Stimulated activated effector memory CD8-positive, alpha-beta T cell treated with anti-CD3 and anti-CD28 coated beads, Interleukin-12 subunit alpha, Interleukin-12 subunit beta, amount 100 ng/mL, for 72 hours (primary cell): ENCODE data around the gene TRPM4.
"Not testable (repeated sequence)": the region's sequence is repeated elsewhere in the genome, so short reads cannot be mapped to it uniquely, and the experiment has no call there.

ENCODE experiments used
- ATAC-seq: fragments of 150-1000 bp; cut with Tn5 transposase; 2 replicates; pipeline ENCODE4 v1.10.0; 2021
- DNase-seq, 2 donors: peaks; one replicate each; pipeline ENCODE4 v3.0.0; 2021 to 2022; ENCODE audit warnings: low spot score in 2 of 2
- H3K27ac Mint-ChIP-seq: one replicate; pipeline ENCODE4 v1.8.0; 2022; ENCODE audit warnings: mild to moderate bottlenecking, mixed read lengths
- H3K36me3 Mint-ChIP-seq: one replicate; pipeline ENCODE4 v1.8.0; 2022; ENCODE audit warnings: mild to moderate bottlenecking, mixed read lengths
- H3K4me1 Mint-ChIP-seq: one replicate; pipeline ENCODE4 v1.8.0; 2022; ENCODE audit warnings: mixed read lengths
- H3K4me3 Mint-ChIP-seq: one replicate; pipeline ENCODE4 v1.8.0; 2022; ENCODE audit warnings: mild to moderate bottlenecking, mixed read lengths
- H3K9me3 Mint-ChIP-seq: one replicate; pipeline ENCODE4 v1.8.0; 2022; ENCODE audit warnings: mixed read lengths

Gene TRPM4

DNA sequence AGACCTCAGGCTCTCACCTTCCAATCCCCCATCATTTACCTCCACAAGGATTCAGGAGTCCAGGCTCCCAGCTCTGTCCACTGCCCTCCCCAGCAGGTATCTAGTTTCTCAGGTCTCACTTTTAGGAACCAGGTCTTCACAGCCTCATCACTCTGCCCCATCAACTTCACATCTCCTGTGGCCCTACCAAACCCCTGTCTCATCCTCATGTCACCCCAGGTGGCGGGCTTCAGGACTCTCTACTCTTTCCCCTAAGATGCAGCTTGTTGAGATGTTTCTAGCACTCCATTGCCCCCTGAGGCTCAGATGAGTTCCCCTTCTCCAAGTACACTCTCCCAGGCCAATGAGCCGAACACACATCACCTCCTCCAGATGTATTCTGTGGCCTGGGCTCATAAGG lies 36.7 kb upstream of the TRPM4 start:
- H3K27ac Mint-ChIP-seq = peak overlapping the region; percentile 32
- H3K4me1 Mint-ChIP-seq = peaks cover 37% of the 10 kb centered on the region
- ATAC-seq (no peak), DNase-seq (no peak)
- H3K36me3 Mint-ChIP-seq = no peaks in the 10 kb centered on the region
- no peaks in the 10 kb centered on the region for H3K9me3 Mint-ChIP-seq
- H3K4me3 Mint-ChIP-seq = peak overlapping the region; percentile 85

DNA sequence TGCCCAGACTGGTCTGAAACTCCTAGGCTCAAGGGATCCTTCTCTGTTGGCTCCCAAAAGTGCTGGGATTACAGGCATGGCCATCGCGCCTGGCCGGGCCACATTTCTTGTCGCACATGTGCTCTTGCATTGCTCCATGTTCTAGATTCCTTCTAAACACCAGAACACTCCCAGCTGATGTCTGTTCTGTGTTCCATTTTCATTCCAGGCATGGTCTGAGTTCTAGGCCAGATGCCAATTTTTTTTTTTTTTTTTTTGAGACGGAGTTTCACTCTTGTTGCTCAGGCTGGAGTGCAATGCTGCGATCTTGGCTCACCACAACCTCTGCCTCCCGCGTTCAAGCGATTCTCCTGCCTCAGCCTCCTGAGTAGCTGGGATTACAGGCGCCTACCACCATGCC lies 35.8 kb upstream of the TRPM4 start:
- not testable (repeated sequence) for H3K36me3 Mint-ChIP-seq, DNase-seq, H3K27ac Mint-ChIP-seq, ATAC-seq, H3K4me3 Mint-ChIP-seq, H3K9me3 Mint-ChIP-seq
- H3K4me1 Mint-ChIP-seq = peaks cover 28% of the 10 kb centered on the region

DNA sequence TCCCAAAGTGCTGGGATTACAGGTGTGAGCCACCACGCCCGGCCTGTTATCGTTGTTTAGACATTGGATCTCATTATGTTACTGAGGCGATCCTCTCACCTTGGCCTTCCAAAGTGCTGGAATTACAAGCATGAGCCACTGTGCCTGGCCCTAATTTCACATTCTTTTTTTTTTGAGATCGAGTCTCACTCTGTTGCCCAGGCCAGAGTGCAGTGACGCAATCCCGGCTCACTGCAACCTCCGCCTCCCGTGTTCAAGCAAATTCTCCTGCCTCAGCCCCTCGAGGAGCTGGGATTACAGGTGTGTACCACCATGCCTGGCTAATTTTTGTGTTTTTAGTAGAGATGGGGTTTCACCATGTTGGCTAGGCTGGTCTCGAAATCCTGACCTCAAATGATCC lies 34.3 kb upstream of the TRPM4 start:
- not testable (repeated sequence) for H3K27ac Mint-ChIP-seq, H3K9me3 Mint-ChIP-seq, ATAC-seq, H3K4me3 Mint-ChIP-seq, DNase-seq, H3K36me3 Mint-ChIP-seq
- H3K4me1 Mint-ChIP-seq = peaks cover 21% of the 10 kb centered on the region

DNA sequence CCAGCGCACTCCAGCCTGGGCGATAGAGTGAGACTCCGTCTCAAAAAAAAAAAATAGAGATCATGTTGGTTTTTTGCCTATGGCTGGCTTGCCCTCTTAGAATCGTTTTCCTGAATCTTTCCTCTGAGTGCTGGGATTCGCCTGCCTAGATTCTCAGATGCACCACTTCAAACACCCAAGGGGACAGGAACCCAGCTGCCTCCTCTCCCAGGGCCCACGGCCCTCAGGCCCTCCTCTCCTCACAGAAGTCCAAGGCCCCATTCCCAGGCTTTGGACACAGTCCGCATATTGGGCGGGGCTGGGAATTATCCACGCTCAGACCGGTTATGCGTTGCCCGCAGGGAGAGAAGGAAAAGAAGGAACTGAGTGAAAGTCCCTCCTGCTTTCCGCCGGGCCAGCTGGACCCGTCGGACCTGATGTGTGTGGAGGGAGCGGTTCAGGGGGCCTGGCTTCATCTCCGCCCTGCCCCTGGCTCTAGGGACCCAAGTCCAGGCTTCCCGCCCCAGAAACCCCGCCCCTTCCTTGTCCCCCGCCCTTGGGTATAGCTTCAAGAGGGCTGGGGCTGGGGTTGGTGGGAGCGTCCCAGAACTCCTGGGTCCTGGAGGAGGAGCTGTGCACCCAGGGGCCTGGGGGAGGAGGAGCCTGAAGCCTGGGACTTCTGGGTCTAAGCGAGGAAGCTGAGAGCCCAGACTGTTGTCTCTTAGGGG lies 32.4 kb upstream of the TRPM4 start:
- Mint-ChIP-seq H3K4me3 (no peak overlapping the region), H3K9me3 (no peaks in the 10 kb centered on the region), H3K27ac (no peak overlapping the region), H3K4me1 (peaks cover 27% of the 10 kb centered on the region), H3K36me3 (peaks cover 6% of the 10 kb centered on the region)
- ATAC-seq (no peak), DNase-seq (no peak)

DNA sequence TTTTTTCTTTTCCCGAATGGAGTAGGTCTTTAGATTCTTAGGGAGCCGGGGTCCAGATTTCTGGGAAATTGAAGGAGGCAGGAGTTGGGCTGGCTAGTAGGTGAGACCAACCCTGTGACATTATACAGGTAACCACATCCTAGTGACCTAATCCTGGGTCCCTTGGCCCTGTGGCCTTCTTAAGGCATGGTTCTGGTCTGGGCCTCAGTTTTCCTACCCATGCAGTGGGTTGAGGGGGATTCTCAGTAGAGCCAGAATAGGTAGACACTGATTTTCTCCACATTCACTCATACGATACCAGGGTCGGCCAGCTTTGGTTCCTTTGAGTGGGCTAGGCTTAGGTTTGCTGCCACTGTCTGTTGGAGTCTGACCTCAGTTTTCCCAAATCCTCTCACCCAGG lies 31.0 kb upstream of the TRPM4 start:
- Mint-ChIP-seq H3K27ac (no peak overlapping the region), H3K4me3 (peak overlapping the region; percentile 71), H3K4me1 (peaks cover 17% of the 10 kb centered on the region), H3K36me3 (peaks cover 6% of the 10 kb centered on the region), H3K9me3 (no peaks in the 10 kb centered on the region)
- no peak for ATAC-seq
- no peak for DNase-seq

DNA sequence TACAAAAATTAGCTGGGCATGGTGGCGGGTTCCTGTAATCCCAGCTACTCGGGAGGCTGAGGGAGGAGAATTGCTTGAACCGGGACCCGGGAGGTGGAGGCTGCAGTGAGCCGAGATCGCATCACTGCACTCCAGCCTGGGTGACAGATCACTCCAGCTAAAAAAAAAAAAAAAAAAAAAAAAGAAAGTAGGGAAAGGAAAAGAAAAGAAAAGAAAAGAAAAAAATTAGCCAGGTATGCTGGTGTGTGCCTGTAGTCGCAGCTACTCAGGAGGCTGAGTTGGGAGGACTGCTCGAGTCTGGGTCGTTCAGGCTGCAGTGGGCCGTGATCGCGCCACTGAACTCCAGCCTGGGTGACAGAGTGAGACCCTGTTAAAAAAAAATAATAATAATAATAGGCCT lies 30.4 kb upstream of the TRPM4 start:
- H3K9me3 Mint-ChIP-seq, ATAC-seq, H3K27ac Mint-ChIP-seq, DNase-seq, H3K36me3 Mint-ChIP-seq: not testable (repeated sequence)
- peak overlapping the region; percentile 71 for H3K4me3 Mint-ChIP-seq
- peaks cover 17% of the 10 kb centered on the region for H3K4me1 Mint-ChIP-seq

DNA sequence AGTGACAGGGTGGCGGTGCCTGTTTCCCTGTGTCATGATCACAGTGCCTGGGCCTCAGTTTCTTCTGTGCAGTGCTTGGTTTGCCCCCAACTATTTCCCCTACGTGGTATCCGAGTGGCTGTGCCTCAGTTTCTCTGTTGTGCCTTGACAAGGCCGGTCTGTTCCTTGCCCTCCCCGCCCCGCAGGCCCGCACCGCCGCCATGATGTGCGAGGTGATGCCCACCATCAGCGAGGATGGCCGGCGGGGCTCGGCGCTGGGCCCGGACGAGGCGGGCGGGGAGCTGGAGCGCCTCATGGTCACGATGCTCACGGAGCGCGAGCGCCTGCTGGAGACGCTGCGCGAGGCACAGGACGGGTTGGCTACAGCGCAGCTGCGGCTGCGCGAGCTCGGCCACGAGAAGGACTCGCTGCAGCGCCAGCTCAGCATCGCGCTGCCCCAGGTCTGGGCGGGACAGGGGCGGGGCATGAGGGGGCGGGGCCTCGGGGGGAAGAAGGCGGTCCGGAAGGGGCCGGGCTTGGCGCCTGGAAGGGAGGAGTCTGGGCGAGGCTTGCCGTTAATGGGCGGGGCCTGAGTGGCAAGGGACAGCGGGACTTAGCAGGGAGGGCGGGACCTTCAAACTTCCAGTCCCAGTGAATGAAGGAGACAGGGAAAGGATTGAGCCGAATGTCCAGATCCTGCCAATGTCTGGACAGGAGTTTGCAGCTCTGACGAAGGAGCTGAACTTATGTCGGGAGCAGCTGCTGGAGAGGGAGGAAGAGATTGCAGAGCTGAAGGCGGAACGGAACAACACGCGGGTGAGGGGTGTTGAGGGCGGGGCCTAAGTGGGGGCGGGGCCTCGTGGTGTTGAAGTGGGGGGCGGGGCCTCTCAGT lies 29.7 kb upstream of the TRPM4 start:
- Mint-ChIP-seq H3K36me3 (peaks cover 6% of the 10 kb centered on the region), H3K27ac (peak overlapping the region; percentile 22), H3K9me3 (no peaks in the 10 kb centered on the region), H3K4me1 (peaks cover 22% of the 10 kb centered on the region), H3K4me3 (peak overlapping the region; percentile 71)
- DNase-seq (peak; percentile 89 to 98), ATAC-seq (peak; percentile 97)

DNA sequence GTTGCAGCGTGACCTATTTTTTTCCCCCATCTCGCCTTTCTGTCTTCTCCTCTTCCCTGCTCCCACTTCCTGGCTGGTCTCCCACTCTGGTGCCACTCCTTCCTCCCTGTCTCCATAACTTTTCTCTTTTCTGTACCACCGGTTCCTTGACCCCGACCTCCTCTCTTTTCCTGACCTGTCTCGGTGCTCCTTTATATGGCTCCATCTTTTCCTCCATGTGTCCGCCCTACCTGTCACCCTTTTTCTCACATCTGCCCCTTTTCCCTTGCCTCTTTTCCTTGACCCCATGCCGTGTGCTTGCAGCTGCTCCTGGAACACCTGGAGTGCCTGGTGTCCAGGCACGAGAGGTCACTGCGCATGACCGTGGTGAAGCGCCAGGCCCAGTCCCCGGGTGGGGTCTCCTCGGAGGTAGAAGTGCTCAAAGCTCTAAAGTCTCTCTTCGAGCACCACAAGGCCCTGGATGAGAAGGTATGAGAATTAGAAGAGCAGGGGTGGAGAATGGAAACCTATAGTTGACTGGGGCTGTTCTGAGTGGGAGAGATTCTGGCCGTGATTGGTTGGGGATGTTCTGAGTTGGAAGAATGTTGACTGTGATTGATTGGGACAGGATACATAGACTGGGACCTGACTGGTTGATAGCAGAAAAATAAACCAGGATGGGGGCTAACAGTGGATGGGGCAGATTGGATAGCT lies 28.9 kb upstream of the TRPM4 start:
- H3K9me3 Mint-ChIP-seq = no peaks in the 10 kb centered on the region
- no peak for ATAC-seq
- peaks cover 29% of the 10 kb centered on the region for H3K4me1 Mint-ChIP-seq
- peak overlapping the region; percentile 22 for H3K27ac Mint-ChIP-seq
- DNase-seq = no peak
- peak overlapping the region; percentile 71 for H3K4me3 Mint-ChIP-seq
- H3K36me3 Mint-ChIP-seq = peaks cover 6% of the 10 kb centered on the region

DNA sequence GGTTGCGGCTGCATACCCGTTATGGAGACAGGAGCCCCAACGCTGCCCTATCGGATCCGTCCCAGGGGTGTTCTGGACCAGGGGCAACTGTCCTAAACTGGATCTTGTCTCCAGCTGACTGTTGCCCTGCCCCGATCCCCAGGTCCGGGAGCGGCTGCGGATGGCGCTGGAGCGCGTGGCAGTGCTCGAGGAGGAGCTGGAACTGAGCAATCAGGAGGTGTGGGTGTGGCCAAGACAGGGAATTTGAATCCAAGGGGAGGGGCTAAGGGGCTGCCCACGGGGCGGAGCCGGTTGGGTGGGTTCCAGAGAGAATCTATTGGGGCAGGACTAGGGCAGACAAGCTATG lies 28.4 kb upstream of the TRPM4 start:
- no peak for ATAC-seq
- peak overlapping the region; percentile 71 for H3K4me3 Mint-ChIP-seq

DNA sequence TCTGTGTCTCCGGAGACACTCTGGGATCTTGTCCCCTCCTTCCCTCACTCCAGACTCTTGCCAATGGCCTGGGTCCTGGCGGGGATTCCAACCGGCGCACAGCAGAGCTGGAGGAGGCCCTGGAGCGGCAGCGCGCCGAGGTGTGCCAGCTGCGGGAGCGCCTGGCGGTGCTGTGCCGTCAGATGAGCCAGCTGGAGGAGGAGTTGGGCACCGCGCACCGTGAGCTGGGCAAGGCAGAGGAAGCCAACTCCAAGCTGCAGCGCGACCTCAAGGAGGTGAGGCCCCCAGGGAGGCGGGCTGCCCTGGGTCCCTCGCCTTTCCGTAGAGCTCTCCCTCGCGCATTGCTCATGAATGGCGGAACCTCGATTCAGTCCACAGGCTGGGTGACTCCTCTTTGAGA lies 27.3 kb upstream of the TRPM4 start:
- Mint-ChIP-seq H3K9me3 (no peaks in the 10 kb centered on the region), H3K4me3 (no peak overlapping the region), H3K4me1 (peaks cover 41% of the 10 kb centered on the region), H3K36me3 (peaks cover 12% of the 10 kb centered on the region), H3K27ac (no peak overlapping the region)
- DNase-seq (no peak), ATAC-seq (no peak)

More for the DNA sequence above, 28.4 kb upstream of the TRPM4 start:
- DNase-seq = no peak
- H3K9me3 Mint-ChIP-seq = no peaks in the 10 kb centered on the region
- H3K36me3 Mint-ChIP-seq = peaks cover 7% of the 10 kb centered on the region
- no peak overlapping the region for H3K27ac Mint-ChIP-seq
- H3K4me1 Mint-ChIP-seq = peaks cover 34% of the 10 kb centered on the region

DNA sequence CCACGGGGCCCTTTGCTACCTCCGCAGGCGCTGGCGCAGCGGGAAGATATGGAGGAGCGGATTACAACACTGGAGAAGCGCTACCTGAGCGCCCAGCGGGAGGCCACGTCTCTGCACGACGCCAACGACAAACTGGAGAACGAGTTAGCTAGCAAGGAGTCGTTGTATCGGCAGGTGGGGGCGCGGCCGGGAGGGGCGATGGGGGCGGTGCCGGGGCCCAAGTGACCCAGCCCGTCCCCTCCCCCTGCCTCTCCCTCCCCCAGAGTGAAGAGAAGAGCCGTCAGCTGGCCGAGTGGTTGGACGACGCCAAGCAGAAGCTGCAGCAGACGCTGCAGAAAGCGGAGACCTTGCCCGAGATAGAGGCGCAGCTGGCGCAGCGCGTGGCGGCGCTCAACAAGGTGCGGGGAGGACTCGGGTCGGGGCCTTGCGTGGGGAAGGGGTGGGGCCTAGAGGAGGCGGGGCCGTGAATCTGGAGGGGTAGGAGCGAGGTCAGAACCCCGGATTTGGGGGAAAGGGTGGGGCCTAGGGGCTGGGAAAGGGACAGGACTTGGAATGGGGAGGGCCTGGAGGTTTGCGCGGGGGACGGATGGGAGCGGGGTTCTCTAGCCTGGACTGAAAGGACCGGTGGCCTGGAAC lies 24.5 kb upstream of the TRPM4 start:
- H3K27ac Mint-ChIP-seq = no peak overlapping the region
- H3K4me1 Mint-ChIP-seq = peaks cover 36% of the 10 kb centered on the region
- peaks cover 10% of the 10 kb centered on the region for H3K36me3 Mint-ChIP-seq
- peak overlapping the region; percentile 65 for H3K4me3 Mint-ChIP-seq
- ATAC-seq (peak; percentile 47), DNase-seq (no peak)
- H3K9me3 Mint-ChIP-seq = no peaks in the 10 kb centered on the region

DNA sequence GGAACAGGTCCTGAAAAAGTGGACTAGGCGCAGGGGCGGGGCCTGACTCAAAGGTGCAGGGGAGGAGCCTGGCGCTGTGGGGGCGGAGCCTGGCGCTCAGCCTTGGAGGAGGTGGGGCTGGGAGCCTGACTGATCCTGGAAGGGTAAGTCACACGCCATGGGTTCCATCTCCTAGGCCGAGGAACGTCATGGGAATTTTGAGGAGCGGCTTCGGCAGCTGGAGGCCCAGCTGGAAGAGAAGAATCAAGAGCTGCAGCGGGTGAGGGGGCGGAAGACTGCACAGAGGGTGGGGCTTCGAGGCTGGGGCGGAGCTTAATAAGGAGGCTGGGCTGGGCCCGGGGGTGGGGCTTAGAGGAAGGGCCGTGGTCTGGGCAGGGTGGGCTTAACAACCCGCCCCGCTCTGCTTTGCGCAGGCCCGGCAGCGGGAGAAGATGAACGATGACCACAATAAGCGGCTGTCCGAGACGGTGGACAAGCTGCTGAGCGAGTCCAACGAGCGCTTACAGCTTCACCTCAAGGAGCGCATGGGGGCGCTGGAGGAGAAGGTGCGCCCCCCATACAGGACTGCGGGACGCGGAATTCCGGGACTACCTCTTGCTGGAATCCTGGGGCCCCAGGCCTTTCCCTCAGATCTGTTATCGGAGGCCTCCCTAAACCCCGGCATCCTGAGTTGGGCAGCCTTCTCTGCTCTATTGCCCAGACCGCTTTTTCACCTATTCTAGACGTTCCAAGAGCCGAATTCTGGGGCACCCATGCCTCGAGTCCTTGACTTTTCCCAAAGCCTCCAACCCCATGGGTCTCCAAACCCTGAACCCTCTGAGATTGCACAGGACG lies 23.8 kb upstream of the TRPM4 start:
- no peaks in the 10 kb centered on the region for H3K9me3 Mint-ChIP-seq
- peaks cover 6% of the 10 kb centered on the region for H3K36me3 Mint-ChIP-seq
- ATAC-seq (peak; percentile 74), DNase-seq (peak in 1 of 2 donors; percentile 72)
- H3K4me1 Mint-ChIP-seq = peaks cover 29% of the 10 kb centered on the region
- H3K27ac Mint-ChIP-seq = no peak overlapping the region
- peak overlapping the region; percentile 65 for H3K4me3 Mint-ChIP-seq

DNA sequence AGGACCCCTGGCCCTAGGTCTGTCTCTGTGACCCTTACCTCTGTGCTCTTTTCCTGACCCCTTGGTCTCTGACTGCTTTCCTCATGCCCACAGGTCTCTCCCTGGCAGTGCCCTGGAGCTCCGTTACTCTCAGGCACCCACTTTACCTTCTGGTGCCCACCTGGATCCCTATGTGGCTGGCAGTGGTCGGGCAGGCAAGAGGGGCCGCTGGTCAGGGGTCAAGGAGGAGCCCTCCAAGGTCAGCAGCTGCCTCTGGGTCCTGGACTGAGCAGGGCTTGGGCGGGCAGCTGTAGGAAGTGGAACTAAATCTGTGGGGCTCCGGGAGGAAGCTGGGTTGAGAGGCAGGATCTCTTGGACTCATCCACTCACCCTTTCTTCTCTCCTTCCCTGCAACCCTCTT lies 21.9 kb upstream of the TRPM4 start:
- ATAC-seq (no peak), DNase-seq (no peak)
- Mint-ChIP-seq H3K4me3 (no peak overlapping the region), H3K36me3 (peaks cover 6% of the 10 kb centered on the region), H3K4me1 (peaks cover 24% of the 10 kb centered on the region), H3K9me3 (no peaks in the 10 kb centered on the region), H3K27ac (no peak overlapping the region)

DNA sequence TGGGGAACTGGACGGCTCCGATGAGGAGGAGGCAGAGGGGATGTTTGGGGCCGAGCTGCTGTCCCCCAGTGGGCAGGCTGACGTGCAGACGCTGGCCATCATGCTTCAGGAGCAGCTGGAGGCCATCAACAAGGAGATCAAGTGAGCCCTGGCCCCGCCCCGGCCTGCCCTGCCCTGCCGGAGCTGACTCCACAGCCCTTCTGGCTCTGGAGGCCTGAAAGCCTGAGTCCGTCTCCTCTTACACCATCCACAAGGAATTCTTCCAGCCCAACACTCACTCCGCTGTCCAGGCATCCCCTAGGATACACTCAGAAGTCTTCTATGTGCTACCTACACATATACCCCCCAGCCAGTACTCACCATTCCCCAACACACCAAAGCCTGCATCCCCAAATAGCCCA lies 20.8 kb upstream of the TRPM4 start:
- H3K4me3 Mint-ChIP-seq = no peak overlapping the region
- H3K36me3 Mint-ChIP-seq = peaks cover 6% of the 10 kb centered on the region
- no peaks in the 10 kb centered on the region for H3K9me3 Mint-ChIP-seq
- no peak overlapping the region for H3K27ac Mint-ChIP-seq
- no peak for ATAC-seq
- peaks cover 24% of the 10 kb centered on the region for H3K4me1 Mint-ChIP-seq
- no peak for DNase-seq
